Stimulated activated CD4-positive, alpha-beta T cell treated with anti-CD3 and anti-CD28 coated beads, Interleukin-1b, Interleukin-23, amount 100 ng/mL, for 24 hours (primary cell): ENCODE measurements around the gene TTR.

Source experiments
- DNase-seq, 4 experiments: peaks; one replicate each; pipeline ENCODE4 v3.0.0-alpha.2; 2020; ENCODE audit warnings: low read depth in 4 of 4, low spot score in 1 of 4

Gene TTR

DNA sequence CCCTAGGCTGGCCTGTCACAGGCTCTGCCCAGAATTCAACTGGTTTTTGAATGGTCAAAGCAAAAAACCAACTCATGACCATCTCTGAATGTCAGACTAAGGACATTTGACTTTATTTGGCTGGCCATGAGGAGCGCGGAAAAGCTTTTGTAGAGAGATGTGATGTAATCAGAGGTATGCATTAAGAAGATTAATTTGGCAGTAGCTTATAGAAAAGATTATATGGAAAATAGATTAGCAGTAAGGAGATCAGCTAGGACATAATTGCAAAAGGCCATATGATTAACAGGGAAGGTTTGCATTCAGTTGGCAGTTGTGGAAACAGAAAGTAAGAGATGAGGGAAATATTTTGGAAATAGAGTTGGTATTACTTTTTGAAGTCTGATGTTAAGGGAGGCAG lies 12.3 kb upstream of the TTR start:
- no peak for DNase-seq

- no peak for DNase-seq
These were observed 10.0 kb upstream of the TTR start for GRCh38 chr18:31581498-31582197.

DNA sequence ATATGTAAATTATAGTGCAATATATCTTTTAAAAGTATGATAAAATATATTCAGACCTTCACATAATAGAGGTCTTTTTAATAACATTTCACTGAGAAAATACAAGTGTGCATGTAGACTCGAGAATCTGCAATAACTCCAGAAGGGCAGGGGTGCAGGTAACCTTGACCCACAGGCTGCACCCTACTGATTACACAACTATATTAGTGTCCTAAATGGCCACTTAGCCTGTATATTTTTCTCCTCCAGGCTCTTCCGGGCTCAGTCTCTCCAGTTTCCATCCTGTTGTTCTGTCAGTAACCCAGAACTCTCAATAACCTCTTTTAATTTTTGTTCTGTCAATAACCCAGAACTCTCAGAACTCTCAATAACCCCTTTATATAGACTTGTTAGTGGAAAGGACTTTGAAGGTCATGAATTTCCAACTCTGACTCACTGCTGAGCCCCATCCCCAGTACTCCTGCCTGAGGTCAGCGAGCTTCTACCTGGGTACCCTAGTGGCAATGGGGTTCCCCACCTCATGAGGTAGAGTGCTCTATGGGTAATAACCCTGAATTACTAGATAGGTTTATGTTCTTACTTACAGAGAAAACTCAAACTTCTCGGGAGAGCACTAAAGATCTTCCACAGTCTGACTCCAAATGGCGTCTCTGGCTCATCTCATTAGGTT lies 8.4 kb upstream of the TTR start:
- no peak for DNase-seq

GRCh38 chr18:31585991-31586390 lies 5.7 kb upstream of the TTR start:
- DNase-seq, result no peak

GRCh38 chr18:31586616-31587015 lies 5.1 kb upstream of the TTR start:
- DNase-seq, result no peak

GRCh38 chr18:31587529-31587928 lies 4.1 kb upstream of the TTR start:
- no peak for DNase-seq

DNA sequence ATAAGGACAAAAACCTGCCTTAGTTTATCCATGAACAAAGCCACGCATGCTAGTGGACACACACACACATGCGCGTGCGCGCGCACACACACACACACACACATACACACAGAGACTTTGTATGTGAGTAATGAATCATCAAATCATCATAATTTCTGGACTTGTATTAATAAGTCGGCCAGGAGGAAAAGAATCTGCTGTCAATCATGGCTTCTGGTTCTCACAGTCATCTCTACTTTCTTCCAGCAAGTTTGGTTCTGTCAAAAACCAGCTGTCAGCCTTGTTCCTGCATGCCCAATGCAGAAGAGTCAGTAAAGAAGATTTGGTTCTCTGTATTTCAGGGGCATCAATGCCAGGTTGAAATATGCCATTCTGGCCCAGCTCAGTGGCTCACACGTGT lies 1.1 kb upstream of the TTR start:
- DNase-seq, result no peak

DNA sequence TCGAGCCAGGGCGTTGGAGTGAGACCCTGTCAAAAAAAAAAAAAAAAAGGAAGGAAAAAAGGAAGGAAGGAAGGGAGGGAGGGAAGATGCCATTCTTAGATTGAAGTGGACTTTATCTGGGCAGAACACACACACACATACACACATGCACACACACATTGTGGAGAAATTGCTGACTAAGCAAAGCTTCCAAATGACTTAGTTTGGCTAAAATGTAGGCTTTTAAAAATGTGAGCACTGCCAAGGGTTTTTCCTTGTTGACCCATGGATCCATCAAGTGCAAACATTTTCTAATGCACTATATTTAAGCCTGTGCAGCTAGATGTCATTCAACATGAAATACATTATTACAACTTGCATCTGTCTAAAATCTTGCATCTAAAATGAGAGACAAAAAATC lies 564 bp upstream of the TTR start:
- no peak for DNase-seq

DNA sequence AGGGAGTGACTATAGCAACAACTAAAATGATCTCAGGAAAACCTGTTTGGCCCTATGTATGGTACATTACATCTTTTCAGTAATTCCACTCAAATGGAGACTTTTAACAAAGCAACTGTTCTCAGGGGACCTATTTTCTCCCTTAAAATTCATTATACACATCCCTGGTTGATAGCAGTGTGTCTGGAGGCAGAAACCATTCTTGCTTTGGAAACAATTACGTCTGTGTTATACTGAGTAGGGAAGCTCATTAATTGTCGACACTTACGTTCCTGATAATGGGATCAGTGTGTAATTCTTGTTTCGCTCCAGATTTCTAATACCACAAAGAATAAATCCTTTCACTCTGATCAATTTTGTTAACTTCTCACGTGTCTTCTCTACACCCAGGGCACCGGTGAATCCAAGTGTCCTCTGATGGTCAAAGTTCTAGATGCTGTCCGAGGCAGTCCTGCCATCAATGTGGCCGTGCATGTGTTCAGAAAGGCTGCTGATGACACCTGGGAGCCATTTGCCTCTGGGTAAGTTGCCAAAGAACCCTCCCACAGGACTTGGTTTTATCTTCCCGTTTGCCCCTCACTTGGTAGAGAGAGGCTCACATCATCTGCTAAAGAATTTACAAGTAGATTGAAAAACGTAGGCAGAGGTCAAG lies 955 bp downstream of the TTR start:
- DNase-seq, result no peak

DNA sequence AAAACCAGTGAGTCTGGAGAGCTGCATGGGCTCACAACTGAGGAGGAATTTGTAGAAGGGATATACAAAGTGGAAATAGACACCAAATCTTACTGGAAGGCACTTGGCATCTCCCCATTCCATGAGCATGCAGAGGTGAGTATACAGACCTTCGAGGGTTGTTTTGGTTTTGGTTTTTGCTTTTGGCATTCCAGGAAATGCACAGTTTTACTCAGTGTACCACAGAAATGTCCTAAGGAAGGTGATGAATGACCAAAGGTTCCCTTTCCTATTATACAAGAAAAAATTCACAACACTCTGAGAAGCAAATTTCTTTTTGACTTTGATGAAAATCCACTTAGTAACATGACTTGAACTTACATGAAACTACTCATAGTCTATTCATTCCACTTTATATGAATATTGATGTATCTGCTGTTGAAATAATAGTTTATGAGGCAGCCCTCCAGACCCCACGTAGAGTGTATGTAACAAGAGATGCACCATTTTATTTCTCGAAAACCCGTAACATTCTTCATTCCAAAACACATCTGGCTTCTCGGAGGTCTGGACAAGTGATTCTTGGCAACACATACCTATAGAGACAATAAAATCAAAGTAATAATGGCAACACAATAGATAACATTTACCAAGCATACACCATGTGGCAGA lies 3.6 kb downstream of the TTR start:
- no peak for DNase-seq

GRCh38 chr18:31596081-31596872 lies 4.6 kb downstream of the TTR start:
- no peak for DNase-seq

GRCh38 chr18:31598021-31598805 lies 6.5 kb downstream of the TTR start:
- no peak for DNase-seq

- DNase-seq, result no peak
These were observed 11.6 kb downstream of the TTR start for GRCh38 chr18:31603315-31603714.

GRCh38 chr18:31606265-31606664 lies 14.6 kb downstream of the TTR start:
- DNase-seq, result no peak

DNA sequence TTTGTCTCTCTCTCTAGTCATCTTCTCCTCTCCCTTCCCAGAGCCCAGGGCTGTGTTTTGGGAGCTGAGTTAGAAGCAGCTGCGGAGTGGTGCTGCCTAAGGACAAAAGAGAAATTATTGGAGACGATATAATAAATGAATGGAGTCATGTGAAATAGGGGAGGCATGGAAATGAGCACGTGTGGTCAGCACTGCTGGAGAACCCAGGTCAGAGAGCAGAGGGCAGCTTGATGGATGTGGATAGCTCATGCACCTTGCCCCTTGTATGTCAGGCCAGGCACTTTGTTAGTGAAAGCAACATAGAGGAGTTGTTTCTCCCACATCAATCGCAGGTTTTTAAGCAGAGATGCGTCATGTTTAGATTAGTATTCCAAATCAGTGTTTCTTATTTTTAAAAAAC lies 15.7 kb downstream of the TTR start:
- no peak for DNase-seq

DNA sequence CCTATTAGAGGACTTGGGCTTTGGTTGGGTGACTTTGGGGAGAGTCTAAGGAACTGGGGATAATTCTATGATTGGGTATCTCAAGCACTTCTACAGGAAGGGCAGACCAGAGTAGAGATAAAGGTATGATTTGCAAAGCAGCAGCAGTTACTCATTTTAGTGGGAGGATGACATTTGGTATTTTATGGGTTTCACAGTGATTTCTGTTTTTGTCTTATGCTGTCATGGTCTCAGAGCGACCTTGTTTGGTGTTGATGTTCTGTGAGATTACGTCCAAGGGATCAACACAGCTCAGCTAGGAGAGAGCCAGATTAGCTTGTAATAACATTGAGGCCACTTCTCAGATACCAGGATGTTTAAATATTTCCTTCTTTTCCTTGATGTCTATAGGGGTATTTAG lies 18.2 kb downstream of the TTR start:
- no peak for DNase-seq

DNA sequence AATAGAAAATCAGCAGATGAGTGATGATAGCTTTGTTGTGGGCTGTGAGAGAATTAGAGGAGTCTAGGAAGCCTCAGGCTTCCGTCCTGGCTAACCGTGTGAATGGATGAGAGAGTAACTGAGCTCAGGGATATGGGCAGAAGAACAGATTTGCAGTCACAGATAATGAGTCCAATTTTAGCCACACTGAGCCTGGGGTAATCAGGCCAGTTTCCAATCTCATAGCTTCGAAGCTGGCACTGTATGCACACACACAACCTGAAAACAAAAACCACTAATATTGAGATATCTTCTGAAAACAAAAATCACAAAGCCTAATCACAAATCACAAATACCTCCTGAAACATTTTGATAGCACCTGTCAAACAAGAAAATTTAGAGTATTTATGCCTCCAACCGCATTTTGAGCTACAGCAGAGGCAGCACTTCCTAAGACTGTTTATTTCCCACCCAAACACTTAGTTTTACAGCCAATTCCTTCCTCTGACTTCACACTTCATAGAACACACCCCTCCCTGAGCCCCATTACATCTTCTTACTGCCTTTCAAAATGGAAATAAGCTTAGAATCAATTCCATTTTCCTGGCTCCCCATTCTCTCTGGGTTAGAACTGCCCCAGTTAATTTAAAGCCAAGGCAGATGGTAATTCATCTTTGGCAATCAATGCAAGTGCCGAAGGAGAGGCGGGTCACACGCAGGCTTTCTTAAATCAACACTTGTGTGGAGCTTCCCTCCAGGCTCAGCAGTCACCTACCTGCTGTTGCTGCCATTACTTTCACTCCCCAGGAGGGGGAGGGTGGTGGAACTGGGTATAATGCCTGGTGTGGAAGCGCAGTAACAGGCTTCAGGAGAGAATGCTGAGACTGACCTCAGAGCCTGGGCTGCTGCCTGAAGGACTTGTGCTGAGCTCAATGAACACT lies 18.9 kb downstream of the TTR start:
- DNase-seq, result no peak

DNA sequence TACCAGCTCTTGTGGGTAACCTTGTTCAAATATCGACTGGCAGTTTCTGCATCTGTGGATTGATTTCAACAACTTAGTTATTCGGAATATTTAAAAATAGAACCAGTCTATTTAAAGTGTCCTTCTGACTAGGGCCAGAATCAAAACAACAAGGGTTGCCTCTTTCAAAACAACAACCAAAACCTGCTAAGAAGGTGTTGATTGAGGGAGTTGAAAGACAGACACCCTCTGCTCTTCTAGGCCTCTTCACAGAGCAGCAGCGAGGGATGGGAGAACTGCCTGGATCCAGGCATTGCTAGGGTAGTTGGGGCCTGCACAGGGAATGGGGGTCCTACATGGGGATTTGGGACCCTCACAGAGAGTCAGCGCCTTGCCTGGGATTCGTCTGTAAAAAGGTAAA lies 19.8 kb downstream of the TTR start:
- DNase-seq, result no peak

DNA sequence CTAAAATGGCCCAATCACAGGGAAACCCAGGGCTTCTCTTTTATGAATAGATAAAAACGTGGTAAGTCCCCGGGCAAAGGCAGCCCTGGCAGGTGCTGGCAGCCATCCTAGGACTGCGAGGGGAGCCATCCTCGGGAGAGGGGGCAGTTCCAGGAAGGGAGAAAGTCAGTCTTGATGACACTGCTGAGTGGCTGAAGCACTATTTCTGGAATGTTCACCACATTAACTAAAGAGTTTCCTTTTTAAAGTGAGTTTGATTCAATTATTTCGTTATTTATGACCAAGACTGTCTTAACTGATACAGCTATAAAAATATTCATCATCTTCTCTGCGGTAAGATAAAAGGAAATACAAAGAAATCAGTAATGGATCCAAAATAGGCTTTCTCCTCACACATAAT lies 20.4 kb downstream of the TTR start:
- DNase-seq, result no peak
